GM18505 (cell line): ENCODE results near the gene SEMA3C.

ENCODE experiments used
- ATAC-seq: cut with Tn5 transposase; IDR thresholded peaks from one replicate; pipeline ENCODE4 v1.9.1; 2021; ENCODE audit not compliant: unreplicated experiment
- POLR2A ChIP-seq: IDR thresholded peaks from 4 replicates; pipeline ENCODE4 v1.6.1; 2011; ENCODE audit warnings: borderline replicate concordance; ENCODE audit not compliant: insufficient read depth, insufficient read length; ENCODE audit errors: extremely low read depth

SEMA3C gene

GRCh38 chr7:80918399-80918798 lies 452 bp downstream of the SEMA3C start:
- peak; percentile 70 for ATAC-seq
- no peak for TF ChIP-seq POLR2A

- ATAC-seq = no peak
- no peak for TF ChIP-seq POLR2A
These were observed 1.8 kb downstream of the SEMA3C start for GRCh38 chr7:80916770-80917741.

- no peak for TF ChIP-seq POLR2A
- ATAC-seq = no peak
These were observed 8.6 kb downstream of the SEMA3C start for GRCh38 chr7:80910228-80910627.

GRCh38 chr7:80908360-80908797 lies 10.5 kb downstream of the SEMA3C start:
- ATAC-seq = no peak
- TF ChIP-seq POLR2A = no peak

GRCh38 chr7:80907612-80908011 lies 11.2 kb downstream of the SEMA3C start:
- no peak for ATAC-seq
- no peak for TF ChIP-seq POLR2A

GRCh38 chr7:80907141-80907601 lies 11.7 kb downstream of the SEMA3C start:
- no peak for ATAC-seq
- no peak for TF ChIP-seq POLR2A

GRCh38 chr7:80905334-80905733 lies 13.5 kb downstream of the SEMA3C start:
- ATAC-seq = no peak
- TF ChIP-seq POLR2A = no peak

- no peak for ATAC-seq
These were observed 16.0 kb downstream of the SEMA3C start for GRCh38 chr7:80902716-80903308.

GRCh38 chr7:80902019-80902418 lies 16.8 kb downstream of the SEMA3C start:
- no peak for TF ChIP-seq POLR2A
- ATAC-seq = no peak

More at GRCh38 chr7:80902716-80903308, 16.0 kb downstream of the SEMA3C start:
- TF ChIP-seq POLR2A = no peak

GRCh38 chr7:80900583-80901576 lies 18.0 kb downstream of the SEMA3C start:
- ATAC-seq = no peak
- no peak for TF ChIP-seq POLR2A

- no peak for TF ChIP-seq POLR2A
- ATAC-seq = no peak
These were observed 21.8 kb downstream of the SEMA3C start for GRCh38 chr7:80896906-80897598.

GRCh38 chr7:80895056-80895455 lies 23.8 kb downstream of the SEMA3C start:
- no peak for ATAC-seq
- TF ChIP-seq POLR2A = no peak
